ENCODE results near the gene TMEM235. TPM values are rescaled to one million over a fixed set of nuclear protein-coding genes. Genes with fewer than 3 reads are reported as not detected.
"Not testable (repeated sequence)": the region's sequence is repeated elsewhere in the genome, so short reads cannot be mapped to it uniquely, and the experiment has no call there.

TMEM235 gene
- total RNA-seq, 1 experiment from 2014 or later = not detected

- DNase-seq (ENCODE audit: low read depth) = no peak
Measured at GRCh38 chr17:78214706-78215061, 16.7 kb upstream of the TMEM235 start.

GRCh38 chr17:78219396-78220150, 11.9 kb upstream of the TMEM235 start:
- no peak for DNase-seq (ENCODE audit: low read depth)

GRCh38 chr17:78223061-78223460, 8.4 kb upstream of the TMEM235 start:
- DNase-seq (ENCODE audit: low read depth) = no peak

GRCh38 chr17:78223765-78224164, 7.7 kb upstream of the TMEM235 start:
- DNase-seq (ENCODE audit: low read depth) = no peak

GRCh38 chr17:78224231-78225087, 7.0 kb upstream of the TMEM235 start:
- no peak for DNase-seq (ENCODE audit: low read depth)

GRCh38 chr17:78225088-78225865, 6.2 kb upstream of the TMEM235 start:
- DNase-seq (ENCODE audit: low read depth) = no peak

GRCh38 chr17:78226055-78226758, 5.2 kb upstream of the TMEM235 start:
- no peak for DNase-seq (ENCODE audit: low read depth)

- DNase-seq (ENCODE audit: low read depth) = peak; percentile 61
Measured at GRCh38 chr17:78226759-78227454, 4.5 kb upstream of the TMEM235 start.

- DNase-seq (ENCODE audit: low read depth) = peak; percentile 36
Measured at GRCh38 chr17:78227455-78227916, 3.9 kb upstream of the TMEM235 start.

GRCh38 chr17:78228176-78228575, 3.3 kb upstream of the TMEM235 start:
- no peak for DNase-seq (ENCODE audit: low read depth)

GRCh38 chr17:78230252-78230962, 1.0 kb upstream of the TMEM235 start:
- no peak for DNase-seq (ENCODE audit: low read depth)

- no peak for DNase-seq (ENCODE audit: low read depth)
Measured at GRCh38 chr17:78231991-78232858, 794 bp downstream of the TMEM235 start.

GRCh38 chr17:78232859-78233173, 1.4 kb downstream of the TMEM235 start:
- no peak for DNase-seq (ENCODE audit: low read depth)

GRCh38 chr17:78233678-78234077, 2.2 kb downstream of the TMEM235 start:
- DNase-seq (ENCODE audit: low read depth) = no peak

- no peak for DNase-seq (ENCODE audit: low read depth)
Measured at GRCh38 chr17:78234261-78234865, 2.9 kb downstream of the TMEM235 start.

- not testable (repeated sequence) for DNase-seq (ENCODE audit: low read depth)
Measured at GRCh38 chr17:78235022-78235421, 3.6 kb downstream of the TMEM235 start.

- no peak for DNase-seq (ENCODE audit: low read depth)
Measured at GRCh38 chr17:78235885-78236284, 4.5 kb downstream of the TMEM235 start.

- no peak for DNase-seq (ENCODE audit: low read depth)
Measured at GRCh38 chr17:78236362-78237127, 5.1 kb downstream of the TMEM235 start.
